H1 (cell line): ENCODE measurements around the gene PDK4. TPM values are rescaled to one million over a fixed set of nuclear protein-coding genes. Genes with fewer than 3 reads are reported as not detected.

Experiments
- CTCF ChIA-PET: fragments of 300-600 bp; sonication (Branson Sonifier 250); formaldehyde crosslinking; loops from one replicate; lab custom pipeline; 2021; ENCODE audit not compliant: partially characterized antibody; lab: Charles Lee
- POLR2A ChIA-PET: fragments of 300-600 bp; sonication (Branson Sonifier 250); formaldehyde crosslinking; loops from one replicate; lab custom pipeline; 2021; ENCODE audit warnings: inconsistent platforms; ENCODE audit not compliant: partially characterized antibody; lab: Charles Lee
- DNase-seq, 2 experiments: peaks; one replicate each; pipeline versions ENCODE4 v3.0.0 to v3.0.0-alpha.2; 2010 to 2022; ENCODE audit warnings: low spot score in 2 of 2, low read depth in 1 of 2, mixed read lengths in 1 of 2
- FAIRE-seq: peaks from 2 replicates; lab custom pipeline; 2011; peaks lifted over from hg19 to GRCh38; lab: Jason Lieb, UNC
- H2AFZ ChIP-seq: 2 replicates; pipeline ENCODE4 v1.8.1; 2012; ENCODE audit warnings: low read length, inconsistent platforms
- H2AK5ac ChIP-seq: 2 replicates; pipeline ENCODE4 v1.6.1; 2013; ENCODE audit warnings: low read depth, low read length
- H2BK120ac ChIP-seq: replicated peaks from 2 replicates; pipeline ENCODE3; 2013; ENCODE audit warnings: low read depth, low read length, inconsistent platforms
- H2BK12ac ChIP-seq: 2 replicates; pipeline ENCODE4 v1.6.1; 2013; ENCODE audit warnings: low read depth, low read length
- H2BK15ac ChIP-seq: 2 replicates; pipeline ENCODE4 v1.6.1; 2013; ENCODE audit warnings: low read length
- H2BK20ac ChIP-seq: 2 replicates; pipeline ENCODE4 v1.6.1; 2013; ENCODE audit warnings: low read length
- H2BK5ac ChIP-seq: 2 replicates; pipeline ENCODE4 v1.6.1; 2013; ENCODE audit warnings: low read depth, low read length
- H3K14ac ChIP-seq: 2 replicates; pipeline ENCODE4 v1.6.1; 2013; ENCODE audit warnings: inconsistent platforms; ENCODE audit not compliant: insufficient read length
- H3K18ac ChIP-seq: 2 replicates; pipeline ENCODE4 v1.6.1; 2013; ENCODE audit warnings: low read length; ENCODE audit errors: extremely low read depth
- H3K23ac ChIP-seq: 2 replicates; pipeline ENCODE4 v1.6.1; 2013; ENCODE audit warnings: inconsistent platforms; ENCODE audit not compliant: insufficient read length
- H3K23me2 ChIP-seq: 2 replicates; pipeline ENCODE4 v1.6.1; 2013; ENCODE audit warnings: low read depth, low read length
- H3K27ac ChIP-seq: 2 replicates; pipeline ENCODE4 v1.6.1; 2011; ENCODE audit warnings: low read depth, low read length, inconsistent platforms
- H3K27me3 ChIP-seq, 4 experiments: replicated peaks in 1 of 4; 1 replicate in 1 of 4; 2 replicates in 3 of 4; pipeline versions ENCODE4 v1.6.1 to v1.8.1; 2011 to 2013; ENCODE audit warnings: low read length in 3 of 4, mild to moderate bottlenecking in 3 of 4, inconsistent platforms in 2 of 4, mixed read lengths in 2 of 4, moderate library complexity in 1 of 4; ENCODE audit not compliant: control insufficient read depth in 3 of 4, insufficient read depth in 3 of 4; ENCODE audit errors: extremely low read depth in 1 of 4
- H3K36me3 ChIP-seq, 4 experiments: 2 replicates each; pipeline versions ENCODE4 v1.6.1 to v1.8.1; 2011 to 2013; ENCODE audit warnings: mild to moderate bottlenecking in 4 of 4, low read length in 3 of 4, moderate library complexity in 2 of 4, control low read depth in 1 of 4, inconsistent platforms in 1 of 4; ENCODE audit not compliant: insufficient read depth in 4 of 4, control insufficient read depth in 2 of 4
- H3K4ac ChIP-seq: replicated peaks from 2 replicates; pipeline ENCODE3; 2013; ENCODE audit warnings: low read length, low read depth, mixed read lengths, inconsistent platforms; ENCODE audit not compliant: insufficient read length
- H3K4me1 ChIP-seq, 4 experiments: replicated peaks in 1 of 4; 1 replicate in 1 of 4; 2 replicates in 3 of 4; pipeline versions ENCODE4 v1.6.1 to v1.8.1; 2011 to 2013; ENCODE audit warnings: low read length in 3 of 4, inconsistent platforms in 2 of 4, mixed read lengths in 1 of 4; ENCODE audit not compliant: insufficient read depth in 4 of 4, control insufficient read depth in 3 of 4
- H3K4me2 ChIP-seq, 2 experiments: 2 replicates each; pipeline versions ENCODE4 v1.6.1 to v1.8.1; 2011 to 2013; ENCODE audit warnings: low read depth in 2 of 2, low read length in 2 of 2, control low read depth in 1 of 2, inconsistent platforms in 1 of 2, mild to moderate bottlenecking in 1 of 2; ENCODE audit not compliant: insufficient read depth in 1 of 2
- H3K4me3 ChIP-seq, 4 experiments: fragments of 200-600, 300-600 bp in 1 of 4; sonication (generic), shearing (Covaris generic), sonication (Bioruptor Twin) in 1 of 4; 2 replicates each; pipeline versions ENCODE4 v1.5.1 to v1.8.1; 2011 to 2016; ENCODE audit warnings: low read length in 4 of 4, low read depth in 3 of 4, control low read depth in 2 of 4, inconsistent platforms in 2 of 4, mild to moderate bottlenecking in 2 of 4, mixed read lengths in 1 of 4, moderate library complexity in 1 of 4; ENCODE audit not compliant: insufficient read depth in 2 of 4; ENCODE audit errors: extremely low read depth in 1 of 4
- H3K56ac ChIP-seq: replicated peaks from 2 replicates; pipeline ENCODE3; 2013; ENCODE audit warnings: low read depth, mild to moderate bottlenecking, mixed read lengths, low read length, inconsistent platforms; ENCODE audit not compliant: insufficient read length
- H3K79me1 ChIP-seq: 2 replicates; pipeline ENCODE4 v1.6.1; 2013; ENCODE audit warnings: low read depth, low read length, control low read depth
- H3K79me2 ChIP-seq, 2 experiments: 2 replicates each; pipeline versions ENCODE4 v1.6.1 to v1.8.1; 2012 to 2013; ENCODE audit warnings: low read length in 2 of 2, mild to moderate bottlenecking in 2 of 2, inconsistent platforms in 1 of 2; ENCODE audit not compliant: insufficient read depth in 2 of 2, control insufficient read depth in 1 of 2
- H3K9ac ChIP-seq, 4 experiments: replicated peaks in 1 of 4; 1 replicate in 1 of 4; 2 replicates in 3 of 4; pipeline versions ENCODE4 v1.6.1 to v1.8.1; 2011 to 2013; ENCODE audit warnings: low read depth in 3 of 4, low read length in 3 of 4, control low read depth in 2 of 4, mild to moderate bottlenecking in 2 of 4, moderate library complexity in 2 of 4, inconsistent platforms in 1 of 4; ENCODE audit errors: extremely low read depth in 1 of 4
- H3K9me3 ChIP-seq, 2 experiments: 2 replicates each; pipeline versions ENCODE4 v1.6.1 to v1.8.1; 2012 to 2013; ENCODE audit warnings: mild to moderate bottlenecking in 2 of 2, moderate library complexity in 2 of 2, control low read depth in 1 of 2, inconsistent platforms in 1 of 2, low read depth in 1 of 2, low read length in 1 of 2, mixed read lengths in 1 of 2; ENCODE audit not compliant: insufficient read depth in 2 of 2
- H4K20me1 ChIP-seq, 2 experiments: replicated peaks in 1 of 2; 2 replicates each; pipeline versions ENCODE3 to v1.8.1; 2011 to 2013; ENCODE audit warnings: inconsistent platforms in 2 of 2, low read length in 2 of 2, mild to moderate bottlenecking in 1 of 2; ENCODE audit not compliant: insufficient read depth in 2 of 2, control insufficient read depth in 1 of 2
- H4K5ac ChIP-seq: 2 replicates; pipeline ENCODE4 v1.6.1; 2013; ENCODE audit warnings: low read length, low read depth, mixed read lengths, inconsistent platforms; ENCODE audit not compliant: insufficient read length
- H4K8ac ChIP-seq: 2 replicates; pipeline ENCODE4 v1.8.0; 2013; ENCODE audit warnings: mild to moderate bottlenecking, moderate library complexity, low read length, inconsistent platforms; ENCODE audit not compliant: insufficient read depth; ENCODE audit errors: extremely low read depth
- H4K91ac ChIP-seq: replicated peaks from 2 replicates; pipeline ENCODE3; 2013; ENCODE audit warnings: low read length, mixed read lengths, inconsistent platforms; ENCODE audit not compliant: insufficient read length
- CHD2 ChIP-seq: IDR thresholded peaks from 2 replicates; pipeline ENCODE4 v1.6.1; 2012; ENCODE audit warnings: low read length, improper control_type of control experiment
- SP2 ChIP-seq: IDR thresholded peaks from 2 replicates; pipeline ENCODE4 v1.6.1; 2012; ENCODE audit warnings: mild to moderate bottlenecking, low read length, inconsistent platforms
- WGBS, 2 experiments: shearing (Covaris generic) in 1 of 2; methylation state at CpG; one replicate each; pipeline versions ENCODE4 v1.1.6 to v1.1.7; 2013 to 2015; ENCODE audit warnings: low lambda C conversion rate in 2 of 2, mixed read lengths in 2 of 2, inconsistent platforms in 1 of 2, low coverage in 1 of 2, missing lambda C conversion rate in 1 of 2; ENCODE audit not compliant: insufficient replicate concordance in 2 of 2, insufficient coverage in 1 of 2, insufficient read length in 1 of 2; ENCODE audit errors: extremely low coverage in 1 of 2, missing lambda C conversion rate in 1 of 2; 5-methylcytosine and 5-hydroxymethylcytosine counted together
- polyA plus RNA-seq, 7 experiments: library from polyadenylated mRNA; depleted of rRNA in 3 of 7; stranded (reverse) in 5 of 7; unstranded in 2 of 7; fragments of >200 nt in 5 of 7; fragments of 200-250 nt in 2 of 7; gene quantifications; 1 replicate in 5 of 7; 2 replicates in 1 of 7; 4 replicates in 1 of 7; pipeline versions ENCODE4 v1.2.1 to v1.2.3, GENCODE V29; 2011 to 2013; ENCODE audit warnings: missing spikeins in 2 of 7, mixed read lengths in 2 of 7
- total RNA-seq: library from RNA; stranded (reverse); fragmentation: NEBNext Ultra II Directional; extraction: Animal tissue kit (Norgen Biotek cat#: 25700); gene quantifications from 2 replicates; pipeline ENCODE4 v1.2.1, GENCODE V29; 2021

Gene PDK4
- total and polyA plus RNA-seq, 2 of the 8 experiments (the other 6 are each of a cell fraction or from before 2014, with no cell fraction given), result 0.26 TPM; not detected in 1

DNA sequence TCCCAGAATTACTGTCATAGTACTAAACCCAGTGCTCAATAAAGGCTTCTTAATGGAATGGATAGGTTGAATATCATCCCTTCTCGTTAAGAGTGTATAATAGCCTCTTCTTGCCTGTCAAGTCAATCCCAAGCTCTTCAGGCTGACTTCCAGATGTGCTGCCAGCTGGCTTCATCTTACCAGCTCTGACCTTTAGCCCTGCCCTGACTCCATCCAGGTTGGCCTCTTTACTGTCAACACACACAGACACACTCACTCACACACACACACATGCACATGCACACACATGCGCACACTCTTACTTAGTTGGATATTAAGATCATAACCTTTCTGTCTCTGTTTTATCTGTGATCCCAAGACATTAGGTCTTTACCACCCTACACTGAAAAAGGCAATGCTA is 61.5 kb downstream of the PDK4 start:
- Histone ChIP-seq H3K4ac (no peak overlapping the region), H4K8ac (no peak overlapping the region), H2BK120ac (no peak overlapping the region), H3K36me3 (no peaks in the 10 kb centered on the region), H2BK5ac (no peak overlapping the region), H3K27me3 (peaks cover 0 to 1% (median 0%) of the 10 kb centered on the region in 4 experiments; a peak in 1 of 7 replicates), H3K4me1 (no peaks in the 10 kb centered on the region), H4K91ac (no peak overlapping the region), H3K18ac (no peak overlapping the region), H2AK5ac (no peak overlapping the region), H3K79me2 (no peaks in the 10 kb centered on the region), H3K56ac (no peak overlapping the region), H2AFZ (no peak overlapping the region), H3K9me3 (no peaks in the 10 kb centered on the region), H3K79me1 (no peaks in the 10 kb centered on the region), H2BK20ac (no peak overlapping the region), H2BK15ac (no peak overlapping the region), H3K23ac (no peak overlapping the region), H3K9ac (no peak overlapping the region), H3K4me2 (no peak overlapping the region), H3K27ac (no peak overlapping the region), H4K20me1 (no peaks in the 10 kb centered on the region), H3K4me3 (no peak overlapping the region), H3K14ac (no peak overlapping the region), H4K5ac (no peak overlapping the region), H3K23me2 (no peaks in the 10 kb centered on the region), H2BK12ac (no peak overlapping the region)
- DNase-seq (no peak), FAIRE-seq (no peak)
- POLR2A ChIA-PET, result no interaction called here
- 95% methylated on average over 2 of the region's 2 CpGs; no CpG with 5 or more reads in 1 of the 2 experiments for WGBS, 2 experiments
- CTCF ChIA-PET, result interaction anchor here (0.7 to 17.5 kb wide), 6 partner anchors 10 to 154 kb away, joined by 3 to 482 read pairs (median 8); no protein-coding TSS in a partner anchor
- no peak for TF ChIP-seq CHD2
- TF ChIP-seq SP2, result no peak
